GM18511 (cell line): ENCODE measurements around the gene SIGLEC9.

ENCODE experiments used
- ATAC-seq: cut with Tn5 transposase; IDR thresholded peaks from one replicate; pipeline ENCODE4 v1.9.1; 2021; ENCODE audit warnings: mild to moderate bottlenecking, moderate library complexity; ENCODE audit not compliant: unreplicated experiment

The SIGLEC9 gene

DNA sequence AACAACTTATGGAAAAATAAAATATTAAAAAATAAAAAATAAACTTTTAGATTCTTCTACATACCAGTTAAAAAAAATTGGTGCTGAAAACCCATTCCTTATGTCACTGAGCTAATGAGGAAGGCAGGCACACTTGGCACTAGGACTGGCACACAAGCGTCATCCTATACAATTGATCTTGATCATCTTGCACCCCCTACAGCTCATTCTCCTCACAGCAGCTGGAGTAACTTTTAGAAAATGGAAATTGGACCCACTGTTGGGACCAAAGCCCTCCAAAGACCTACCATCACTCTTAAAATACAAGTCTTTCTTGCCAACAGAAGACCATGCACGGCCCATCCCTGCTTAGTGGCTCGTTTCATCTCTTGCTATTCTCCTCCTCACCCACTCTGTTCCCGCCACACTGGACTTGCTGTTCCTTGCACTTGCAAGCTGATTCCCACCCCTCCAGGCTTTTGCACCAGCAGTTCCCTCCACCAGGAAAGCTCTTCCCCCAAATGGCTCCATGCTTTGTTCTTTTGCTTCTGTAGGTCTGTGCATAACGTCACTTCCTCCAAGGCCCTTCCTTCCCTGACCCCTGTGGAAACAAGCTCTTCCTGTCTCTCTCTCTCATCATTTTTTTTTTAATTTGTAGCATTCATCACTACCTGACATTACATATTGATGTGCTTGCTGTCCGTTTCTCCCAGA lies 28.1 kb upstream of the SIGLEC9 start:
- ATAC-seq = no peak

GRCh38 chr19:51097166-51097738 lies 27.5 kb upstream of the SIGLEC9 start:
- ATAC-seq = no peak

- ATAC-seq = no peak
Observed at GRCh38 chr19:51097796-51098195, 26.9 kb upstream of the SIGLEC9 start.

DNA sequence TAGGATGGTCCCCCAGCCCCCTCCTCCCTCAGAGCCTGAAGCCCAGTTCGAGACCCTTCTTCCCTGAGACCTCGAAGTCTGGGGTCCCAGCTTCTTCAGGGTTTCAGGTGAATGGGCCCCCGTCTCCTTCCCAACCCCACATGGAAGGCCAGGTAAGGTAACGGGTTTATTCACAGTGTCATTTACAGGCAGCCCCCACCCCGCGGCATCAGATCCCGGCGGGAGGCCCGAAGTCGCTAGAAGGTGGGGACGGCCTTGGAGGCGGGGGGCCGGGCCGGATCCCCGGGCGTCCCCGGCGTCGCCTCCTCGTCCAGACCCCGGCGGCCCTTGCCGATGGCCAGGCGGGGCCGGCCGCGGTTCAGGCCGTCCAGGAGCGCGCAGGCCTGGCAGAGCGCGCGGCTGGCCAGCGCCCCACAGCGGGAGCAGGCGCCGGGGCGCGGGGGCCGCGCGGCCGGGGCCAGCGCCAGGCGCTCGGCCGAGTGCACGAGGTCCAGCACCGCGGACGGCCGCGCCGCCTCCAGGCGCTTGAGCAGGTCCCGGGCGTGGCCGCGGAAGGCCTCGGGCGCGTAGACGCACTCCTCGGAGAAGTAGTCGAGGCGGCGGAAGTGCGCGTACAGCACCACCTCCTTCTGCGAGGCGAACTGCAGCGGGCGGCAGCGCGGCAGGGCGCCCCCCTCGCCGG lies 26.2 kb upstream of the SIGLEC9 start:
- no peak for ATAC-seq

DNA sequence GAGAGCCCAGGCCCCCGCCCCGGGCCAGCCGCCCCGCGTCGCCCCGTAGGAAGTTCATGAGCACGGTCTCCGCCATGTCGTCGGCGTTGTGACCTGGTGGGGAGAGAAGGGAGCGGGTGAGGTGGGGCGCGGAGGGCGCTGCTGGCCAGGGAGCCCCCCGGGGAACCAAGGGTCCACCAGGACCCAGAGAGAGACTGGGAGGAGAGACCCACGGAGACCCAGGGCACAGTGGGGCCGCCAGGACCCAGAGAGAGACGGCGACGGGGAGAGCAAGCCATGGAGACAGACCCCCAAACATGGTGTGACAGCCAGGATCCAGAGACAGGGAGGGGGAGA lies 25.7 kb upstream of the SIGLEC9 start:
- no peak for ATAC-seq

GRCh38 chr19:51100601-51101000 lies 24.1 kb upstream of the SIGLEC9 start:
- ATAC-seq = no peak

DNA sequence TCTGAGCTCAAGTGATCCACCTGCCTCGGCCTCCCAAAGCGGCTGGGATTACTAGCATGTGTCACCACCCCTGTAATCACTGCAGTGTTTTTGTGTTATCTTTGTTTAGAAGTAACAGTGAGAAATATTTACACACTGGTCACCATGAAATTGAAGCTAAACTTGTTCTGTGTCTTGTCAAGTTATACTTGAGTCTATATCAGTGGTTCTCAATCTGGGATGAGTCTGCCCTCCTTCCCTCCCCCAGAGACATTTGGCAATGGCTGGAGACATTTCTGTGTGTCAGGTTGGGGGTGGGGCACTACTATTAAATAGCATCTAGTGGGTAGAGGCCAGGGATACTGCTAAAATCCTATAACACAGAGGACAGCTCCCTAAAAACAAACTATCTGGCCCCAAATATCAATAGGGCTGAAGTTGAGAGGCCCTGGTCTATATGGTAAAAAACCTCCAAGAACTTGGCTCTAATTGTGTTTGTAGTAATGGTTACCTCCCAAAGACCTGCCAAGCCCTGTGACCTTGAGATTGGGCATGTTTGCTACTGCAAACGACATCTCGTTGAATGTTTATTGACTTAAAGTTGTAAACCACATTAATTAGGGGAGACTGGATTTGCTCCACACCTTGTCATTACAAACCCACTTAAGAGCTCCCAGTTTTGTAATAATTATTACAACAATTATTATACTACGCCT lies 23.4 kb upstream of the SIGLEC9 start:
- no peak for ATAC-seq

DNA sequence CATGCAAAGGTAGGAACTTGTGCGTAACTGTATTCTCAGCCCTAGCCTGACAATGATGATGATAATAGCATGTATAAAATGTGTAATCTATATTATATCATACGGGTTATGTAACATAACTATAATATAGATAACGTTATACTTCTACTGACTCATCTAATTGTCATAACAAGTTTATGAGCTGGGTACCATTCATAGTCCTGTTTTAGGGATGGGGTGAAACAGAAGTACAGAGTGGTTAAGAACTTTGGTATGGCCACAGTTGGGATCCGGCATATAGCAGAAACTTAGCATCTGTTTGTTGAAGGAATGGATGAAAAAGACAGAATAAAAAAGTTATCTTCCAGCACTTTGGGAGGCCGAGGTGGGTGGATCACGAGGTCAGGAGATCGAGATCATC lies 21.7 kb upstream of the SIGLEC9 start:
- no peak for ATAC-seq

DNA sequence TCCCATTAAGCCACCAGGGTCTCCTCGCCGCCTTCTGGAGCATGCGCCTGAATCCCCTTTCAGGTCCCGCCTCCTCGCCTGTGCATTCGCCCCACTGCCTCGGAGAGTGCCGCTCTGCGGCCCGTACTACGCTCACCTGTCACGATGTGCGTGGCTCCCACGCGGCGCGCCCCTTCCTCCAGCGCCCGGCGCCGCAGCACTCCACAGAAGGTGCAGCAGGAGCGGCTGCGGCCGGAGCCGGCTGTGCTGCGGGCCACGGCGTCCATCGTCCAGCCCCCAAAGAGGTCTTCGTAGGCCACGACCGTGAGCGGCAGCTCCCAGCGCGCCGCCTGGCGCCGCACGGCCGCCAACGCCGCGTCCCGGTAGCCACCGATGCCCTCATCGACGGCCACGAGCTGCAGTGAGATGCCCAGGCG lies 20.8 kb upstream of the SIGLEC9 start:
- ATAC-seq = no peak

DNA sequence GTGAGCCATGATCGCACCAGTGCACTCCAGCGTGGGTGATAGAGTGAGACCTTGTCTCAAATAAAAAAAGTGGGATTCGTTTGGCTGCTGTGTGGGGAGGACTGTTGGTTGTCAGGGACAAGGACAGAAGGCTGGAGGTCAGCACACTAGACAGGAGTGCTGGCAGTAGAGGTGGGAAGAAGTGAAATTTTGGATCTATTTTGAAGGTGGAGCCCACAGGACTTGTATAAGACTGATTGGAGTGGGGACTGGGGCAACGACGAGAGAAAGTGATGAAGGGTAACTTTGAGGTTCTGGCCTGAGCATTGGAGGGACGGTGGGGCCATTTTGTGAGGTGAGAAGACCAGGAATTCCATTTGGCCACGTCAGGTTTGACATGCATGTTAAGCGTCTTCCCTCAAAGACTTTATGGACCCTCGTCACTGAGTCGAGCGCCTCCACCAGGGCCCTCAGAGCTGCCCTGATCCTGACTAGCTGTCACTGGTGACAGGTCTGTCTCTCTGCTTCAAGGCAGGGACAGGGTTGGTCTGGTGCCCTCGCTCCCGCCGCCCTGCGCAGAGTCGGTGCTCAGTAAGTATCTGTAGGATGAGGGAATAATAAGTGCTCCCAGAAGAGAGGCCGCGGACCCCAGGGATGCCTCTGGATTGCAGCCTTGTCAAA lies 17.2 kb upstream of the SIGLEC9 start:
- ATAC-seq = peak; percentile 10

DNA sequence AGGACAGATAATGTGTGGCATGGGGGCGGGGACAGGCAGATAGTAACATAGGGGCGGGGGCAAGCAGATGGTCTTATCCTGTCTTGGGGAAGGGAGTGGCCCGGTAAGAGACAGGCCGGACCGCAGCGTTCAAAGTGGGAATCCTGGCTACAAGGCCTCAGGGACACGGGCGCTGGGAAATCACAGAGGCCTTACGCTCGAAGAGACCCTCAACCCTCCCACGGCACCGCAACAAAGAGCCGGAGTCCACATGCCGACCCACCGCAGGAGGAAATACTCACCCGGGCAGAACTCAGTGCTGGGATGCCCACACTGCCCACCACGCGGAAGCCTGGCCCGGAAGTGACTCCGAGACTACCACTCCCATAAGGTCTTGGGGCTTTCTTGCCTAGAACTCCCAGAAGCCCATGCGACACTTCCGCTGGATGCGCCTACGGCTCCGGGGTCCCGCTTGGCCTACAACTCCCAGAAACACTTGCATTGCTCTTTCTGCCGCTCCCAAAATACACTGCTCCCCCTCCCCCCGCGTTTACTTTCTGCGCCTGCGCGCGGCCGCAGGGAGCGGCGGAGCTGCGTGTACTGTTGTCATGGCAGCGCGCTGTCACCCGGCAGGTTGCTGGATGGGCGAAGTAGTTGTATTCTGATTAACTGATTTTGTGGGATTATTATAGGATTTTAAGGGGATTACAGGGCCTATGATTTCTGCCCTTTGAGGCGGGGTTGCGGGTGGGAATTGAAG lies 16.5 kb upstream of the SIGLEC9 start, which contains the start of gene CTU1:
CTU1 (minus strand) TSS at position 344 of the 739 bp plus-strand sequence. CDS start 3,840 bp downstream, outside the sequence.
- ATAC-seq = peak; percentile 96

GRCh38 chr19:51108805-51109146 lies 15.9 kb upstream of the SIGLEC9 start:
- ATAC-seq = peak; percentile 37

GRCh38 chr19:51110666-51110971 lies 14.1 kb upstream of the SIGLEC9 start:
- ATAC-seq = no peak

- no peak for ATAC-seq
Observed at GRCh38 chr19:51111606-51112005, 13.1 kb upstream of the SIGLEC9 start.

GRCh38 chr19:51114087-51114729 lies 10.5 kb upstream of the SIGLEC9 start:
- ATAC-seq = no peak

- no peak for ATAC-seq
Observed at GRCh38 chr19:51116736-51117286, 7.9 kb upstream of the SIGLEC9 start.

DNA sequence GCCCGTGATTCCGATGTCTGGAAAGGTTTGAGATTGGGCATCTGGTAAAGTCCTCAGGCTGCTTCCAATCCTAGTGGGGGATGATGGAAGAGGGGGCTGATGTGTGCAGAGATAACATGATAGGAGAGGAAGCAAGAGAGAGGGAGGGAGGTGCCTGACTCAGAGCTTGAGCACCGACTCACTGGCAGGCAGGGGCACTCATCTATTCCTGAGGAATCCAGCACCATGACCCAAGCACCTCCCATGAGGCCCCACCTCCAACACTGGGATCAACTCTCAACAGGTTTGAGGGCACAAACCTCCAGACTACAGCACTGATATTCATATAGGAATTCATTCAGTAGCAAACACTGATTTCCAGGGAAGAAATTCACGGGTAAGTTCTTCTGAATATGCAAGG lies 5.6 kb upstream of the SIGLEC9 start:
- ATAC-seq = no peak

DNA sequence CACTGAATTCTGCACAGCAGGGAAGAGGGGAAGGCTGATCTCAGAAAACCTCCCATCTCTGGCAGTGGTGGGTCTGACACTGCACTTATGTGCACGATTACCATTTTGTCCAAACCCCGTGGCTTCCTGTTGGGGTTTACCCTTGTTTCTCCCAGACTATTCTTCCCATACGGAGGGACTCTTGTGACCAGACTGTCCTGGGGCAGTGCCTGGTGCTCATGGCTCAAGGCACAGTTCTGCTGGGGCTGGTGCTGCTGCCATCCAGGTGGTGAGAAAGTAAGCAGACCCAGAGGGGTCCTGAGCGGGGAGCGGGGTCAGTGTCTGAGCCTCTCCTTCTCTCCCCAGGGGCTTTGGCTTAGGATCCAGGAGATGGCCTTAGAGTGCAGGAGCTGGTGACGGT lies 5.1 kb upstream of the SIGLEC9 start:
- no peak for ATAC-seq

- no peak for ATAC-seq
Observed at GRCh38 chr19:51120160-51120559, 4.5 kb upstream of the SIGLEC9 start.

GRCh38 chr19:51121257-51121656 lies 3.4 kb upstream of the SIGLEC9 start:
- no peak for ATAC-seq
